MM.1S (cell line): ENCODE results near the gene PDPK1.

Experiments used
- DNase-seq: peaks from one replicate; pipeline ENCODE4 v3.0.0-alpha.2; 2015
- H2AFZ ChIP-seq: fragments of 300-600 bp; sonication (generic); 2 replicates; pipeline ENCODE4 v1.6.0; 2016; ENCODE audit warnings: antibody characterized with exemption, low read length
- H3F3A ChIP-seq: fragments of 300-600 bp; sonication (generic); 2 replicates; pipeline ENCODE4 v1.6.1; 2016; ENCODE audit warnings: mild to moderate bottlenecking, antibody characterized with exemption, low read length, moderate library complexity, mixed read lengths; ENCODE audit not compliant: insufficient read depth
- H3K27ac ChIP-seq: fragments of 300-600 bp; sonication (generic); 2 replicates; pipeline ENCODE4 v1.5.1; 2016; ENCODE audit warnings: mild to moderate bottlenecking, low read length
- H3K27me3 ChIP-seq: fragments of 300-600 bp; sonication (generic); replicated peaks from 2 replicates; pipeline ENCODE4 v1.6.0; 2016; ENCODE audit warnings: low read length; ENCODE audit not compliant: insufficient read depth
- H3K36me3 ChIP-seq: fragments of 300-600 bp; sonication (generic); replicated peaks from 2 replicates; pipeline ENCODE4 v1.6.1; 2016; ENCODE audit warnings: mild to moderate bottlenecking, low read length, mixed read lengths; ENCODE audit not compliant: insufficient read depth
- H3K4me1 ChIP-seq: fragments of 300-600 bp; sonication (generic); 2 replicates; pipeline ENCODE4 v1.6.1; 2016; ENCODE audit warnings: low read length, mixed read lengths
- H3K4me2 ChIP-seq: fragments of 300-600 bp; sonication (generic); 2 replicates; pipeline ENCODE4 v1.6.0; 2016; ENCODE audit warnings: low read depth, low read length
- H3K4me3 ChIP-seq: fragments of 300-600 bp; sonication (generic); 2 replicates; pipeline ENCODE4 v1.5.1; 2016; ENCODE audit warnings: low read length, mixed read lengths
- H3K79me2 ChIP-seq: fragments of 300-600 bp; sonication (generic); 2 replicates; pipeline ENCODE4 v1.6.1; 2016; ENCODE audit warnings: mixed run types, low read length, mixed read lengths
- H3K9ac ChIP-seq: fragments of 300-600 bp; sonication (generic); 2 replicates; pipeline ENCODE4 v1.6.1; 2016; ENCODE audit warnings: low read length, mixed read lengths
- H3K9me2 ChIP-seq: fragments of 300-600 bp; sonication (generic); replicated peaks from 2 replicates; pipeline ENCODE4 v1.6.1; 2016; ENCODE audit warnings: mild to moderate bottlenecking, low read length, mixed read lengths; ENCODE audit not compliant: insufficient read depth
- H3K9me3 ChIP-seq: fragments of 300-600 bp; sonication (generic); replicated peaks from 2 replicates; pipeline ENCODE4 v1.6.1; 2016; ENCODE audit warnings: mild to moderate bottlenecking, low read length, mixed read lengths; ENCODE audit not compliant: insufficient read depth
- H4K20me1 ChIP-seq: fragments of 300-600 bp; sonication (generic); 2 replicates; pipeline ENCODE4 v1.6.1; 2016; ENCODE audit warnings: mild to moderate bottlenecking, low read length, moderate library complexity, mixed read lengths; ENCODE audit not compliant: insufficient read depth
- EZH2 ChIP-seq: fragments of 300-600 bp; sonication (generic); optimal IDR thresholded peaks from 2 replicates; pipeline ENCODE3; 2017; ENCODE audit warnings: low read depth, mild to moderate bottlenecking, antibody characterized with exemption, low read length, mixed read lengths
- EZH2phosphoT487 ChIP-seq: fragments of 300-600 bp; sonication (generic); IDR thresholded peaks from 2 replicates; pipeline ENCODE4 v1.6.1; 2018; ENCODE audit warnings: antibody characterized with exemption, low read length
- TF ChIP-seq, protein P1 (sequence below): fragments of 300-600 bp; sonication (generic); IDR thresholded peaks from 2 replicates; pipeline ENCODE4 v1.5.1; 2016; ENCODE audit warnings: antibody characterized with exemption, low read length, mixed read lengths

PDPK1 gene

GRCh38 chr16:2520097-2520783 lies 17.6 kb upstream of the PDPK1 start, which contains the start of gene AMDHD2:
Gene AMDHD2 (plus strand): TSS chr16:2520371. CDS start chr16:2520459, 88 bp downstream.
- TF ChIP-seq, protein P1, sequence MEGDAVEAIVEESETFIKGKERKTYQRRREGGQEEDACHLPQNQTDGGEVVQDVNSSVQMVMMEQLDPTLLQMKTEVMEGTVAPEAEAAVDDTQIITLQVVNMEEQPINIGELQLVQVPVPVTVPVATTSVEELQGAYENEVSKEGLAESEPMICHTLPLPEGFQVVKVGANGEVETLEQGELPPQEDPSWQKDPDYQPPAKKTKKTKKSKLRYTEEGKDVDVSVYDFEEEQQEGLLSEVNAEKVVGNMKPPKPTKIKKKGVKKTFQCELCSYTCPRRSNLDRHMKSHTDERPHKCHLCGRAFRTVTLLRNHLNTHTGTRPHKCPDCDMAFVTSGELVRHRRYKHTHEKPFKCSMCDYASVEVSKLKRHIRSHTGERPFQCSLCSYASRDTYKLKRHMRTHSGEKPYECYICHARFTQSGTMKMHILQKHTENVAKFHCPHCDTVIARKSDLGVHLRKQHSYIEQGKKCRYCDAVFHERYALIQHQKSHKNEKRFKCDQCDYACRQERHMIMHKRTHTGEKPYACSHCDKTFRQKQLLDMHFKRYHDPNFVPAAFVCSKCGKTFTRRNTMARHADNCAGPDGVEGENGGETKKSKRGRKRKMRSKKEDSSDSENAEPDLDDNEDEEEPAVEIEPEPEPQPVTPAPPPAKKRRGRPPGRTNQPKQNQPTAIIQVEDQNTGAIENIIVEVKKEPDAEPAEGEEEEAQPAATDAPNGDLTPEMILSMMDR, result no peak
- TF ChIP-seq EZH2, result no peak
- peak within 1 kb of the TSS; percentile 49; the same call in 1 of the 2 replicates for H2AFZ ChIP-seq
- peak; percentile 89 for DNase-seq

DNA sequence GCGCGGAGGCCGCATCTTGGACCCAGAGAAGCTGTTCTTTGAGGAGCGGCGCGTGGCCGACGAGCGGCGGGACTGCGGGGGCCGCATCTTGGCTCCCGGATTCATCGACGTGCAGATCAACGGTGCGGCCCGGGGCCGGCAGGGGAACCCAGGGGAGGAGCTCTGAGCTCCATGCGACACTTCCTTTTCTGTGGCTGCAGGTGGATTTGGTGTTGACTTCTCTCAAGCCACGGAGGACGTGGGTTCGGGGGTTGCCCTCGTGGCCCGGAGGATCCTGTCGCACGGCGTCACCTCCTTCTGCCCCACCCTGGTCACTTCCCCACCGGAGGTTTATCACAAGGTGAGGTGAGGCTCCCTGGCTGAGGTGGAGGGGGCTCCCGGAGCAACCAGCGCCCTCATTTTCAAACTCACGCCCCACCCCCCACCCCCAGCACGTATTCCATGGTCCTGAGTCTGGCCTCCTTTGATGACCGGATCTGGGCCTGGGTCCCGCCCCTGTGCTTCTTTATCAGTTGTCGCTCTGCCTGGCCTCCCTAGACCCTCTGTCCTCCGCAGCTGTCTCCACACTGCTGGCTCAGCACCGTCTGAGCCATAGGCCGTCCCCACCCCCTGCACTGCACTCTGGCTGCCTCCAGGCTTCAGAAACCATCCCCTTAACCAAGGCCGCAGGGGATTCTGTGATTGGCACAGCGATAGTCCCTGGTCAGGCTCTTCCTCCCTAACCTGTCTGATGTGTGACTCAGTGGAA lies 16.9 kb upstream of the PDPK1 start:
- H3K79me2 ChIP-seq, result peaks cover 86% of the 10 kb centered on the region
- peaks cover 13% of the 10 kb centered on the region for H3F3A ChIP-seq
- H3K9me3 ChIP-seq, result no peaks in the 10 kb centered on the region
- H3K4me3 ChIP-seq, result peak overlapping the region; percentile 87
- H2AFZ ChIP-seq, result peak overlapping the region; percentile 49; the same call in 1 of the 2 replicates
- H4K20me1 ChIP-seq, result peaks cover 15% of the 10 kb centered on the region; the same call in 1 of the 2 replicates
- H3K9ac ChIP-seq, result peak overlapping the region; percentile 72
- peak; percentile 78 for DNase-seq
- H3K4me1 ChIP-seq, result no peaks in the 10 kb centered on the region
- H3K9me2 ChIP-seq, result no peaks in the 10 kb centered on the region
- no peaks in the 10 kb centered on the region for H3K36me3 ChIP-seq
- H3K4me2 ChIP-seq, result peak overlapping the region; percentile 70
- TF ChIP-seq EZH2phosphoT487 (no peak), EZH2 (no peak)
- TF ChIP-seq, protein P1, result peak; percentile 30
- peak overlapping the region; percentile 88 for H3K27ac ChIP-seq
- H3K27me3 ChIP-seq, result no peaks in the 10 kb centered on the region

More at GRCh38 chr16:2520097-2520783, 17.6 kb upstream of the PDPK1 start, which contains the start of gene AMDHD2:
- H3K4me2 ChIP-seq, result peak within 1 kb of the TSS; percentile 70
- peak within 1 kb of the TSS; percentile 72 for H3K9ac ChIP-seq
- H3K36me3 ChIP-seq, result no peaks in the 10 kb centered on the region
- H3K9me2 ChIP-seq, result no peaks in the 10 kb centered on the region
- peaks cover 13% of the 10 kb centered on the region for H3F3A ChIP-seq
- H3K4me1 ChIP-seq, result 0 out of 2 replicates have a peak, but pooled peaks cover under 1% of the 10 kb centered on the region
- H4K20me1 ChIP-seq, result peaks cover 15% of the 10 kb centered on the region; the same call in 1 of the 2 replicates
- H3K27ac ChIP-seq, result peak within 1 kb of the TSS; percentile 88
- H3K79me2 ChIP-seq, result peaks cover 91% of the 10 kb centered on the region
- peak within 1 kb of the TSS; percentile 87 for H3K4me3 ChIP-seq
- no peaks in the 10 kb centered on the region for H3K27me3 ChIP-seq
- H3K9me3 ChIP-seq, result no peaks in the 10 kb centered on the region

DNA sequence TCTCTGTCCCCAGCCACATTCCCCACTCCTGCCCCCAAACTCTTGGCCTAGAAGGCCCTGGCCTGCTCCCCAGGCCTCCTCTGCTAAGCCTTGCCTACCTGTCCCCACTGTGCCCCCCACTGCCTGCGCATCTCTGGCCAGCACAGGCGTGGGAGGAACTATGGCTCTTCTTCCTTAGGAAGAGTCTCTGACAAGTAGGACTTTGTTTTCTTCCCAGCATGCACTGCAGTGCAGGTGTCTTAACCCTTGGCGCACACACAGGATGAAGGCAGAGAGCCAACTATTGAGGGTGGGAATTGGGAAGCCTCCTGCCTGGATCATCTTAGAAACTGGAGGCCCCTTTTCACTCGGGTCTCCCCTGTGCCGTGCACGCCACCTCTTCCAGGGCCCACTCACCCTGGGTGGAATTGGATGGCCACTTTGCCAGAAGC lies 14.0 kb upstream of the PDPK1 start:
- TF ChIP-seq EZH2 (no peak), EZH2phosphoT487 (no peak)
- TF ChIP-seq, protein P1, result no peak
- Histone ChIP-seq H3F3A (peaks cover 13% of the 10 kb centered on the region), H3K36me3 (no peaks in the 10 kb centered on the region), H3K79me2 (peaks cover 68% of the 10 kb centered on the region), H3K27me3 (no peaks in the 10 kb centered on the region), H2AFZ (no peak overlapping the region), H3K27ac (no peak overlapping the region), H3K9ac (no peak overlapping the region), H3K4me1 (no peaks in the 10 kb centered on the region), H3K4me2 (no peak overlapping the region), H3K9me2 (no peaks in the 10 kb centered on the region), H4K20me1 (no peaks in the 10 kb centered on the region), H3K9me3 (no peaks in the 10 kb centered on the region), H3K4me3 (no peak overlapping the region)
- no peak for DNase-seq
